GM12892 (cell line): ENCODE results near the gene CDK18.

Experiments used
- POLR2A ChIP-seq: IDR thresholded peaks from 2 replicates; pipeline ENCODE4 v1.6.1; 2011; ENCODE audit warnings: low read depth, low read length, control low read depth
- POLR2AphosphoS5 ChIP-seq: IDR thresholded peaks from 2 replicates; pipeline ENCODE4 v1.6.1; 2011; ENCODE audit warnings: low read depth, low read length, control low read depth

DNA sequence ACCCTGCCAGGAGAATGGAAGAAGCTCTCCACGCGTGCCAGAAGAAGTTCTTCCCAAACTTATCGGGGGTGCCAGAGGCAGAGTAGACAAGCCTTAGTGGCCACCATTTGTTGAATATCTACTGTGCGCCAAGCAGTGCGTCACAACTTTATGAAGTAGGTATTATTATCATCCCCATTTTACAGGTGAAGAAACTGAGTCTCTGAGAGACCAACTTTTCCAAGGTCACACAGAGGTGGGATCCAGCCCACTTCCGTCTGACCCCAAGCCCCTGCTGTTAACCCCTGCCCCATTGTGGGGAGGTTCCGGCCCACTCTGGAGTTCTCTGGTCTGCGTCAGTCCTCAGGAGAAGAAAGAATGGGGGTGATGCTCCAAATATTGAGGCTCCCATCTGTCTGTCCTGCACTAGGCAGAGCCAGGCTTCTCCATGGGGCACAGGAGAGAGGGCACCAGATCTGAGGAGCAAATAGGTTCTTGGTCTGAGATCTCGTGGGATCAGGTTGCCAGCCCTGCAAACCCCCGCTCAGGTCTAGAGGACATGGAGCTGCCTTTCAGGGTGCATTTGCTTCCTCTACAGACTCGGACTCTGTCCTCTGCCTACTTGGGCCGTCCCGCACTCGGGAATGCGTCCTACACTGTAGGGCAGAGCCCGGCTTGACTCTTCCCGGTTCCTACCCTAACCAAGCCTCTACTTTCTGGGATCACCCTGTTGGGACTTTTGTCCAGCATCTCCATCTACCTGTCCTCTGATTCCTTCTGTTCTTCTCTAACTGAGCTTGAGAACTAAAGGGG is 2.1 kb downstream of the CDK18 start:
- TF ChIP-seq POLR2AphosphoS5 (no peak), POLR2A (no peak)
